PC-9 (cell line): ENCODE results near the gene GART. TPM values are rescaled to one million over a fixed set of nuclear protein-coding genes. Genes with fewer than 3 reads are reported as not detected.

Experiments used
- BruUV-seq: library from RNA; stranded (reverse); fragments of 400-500 nt; replicated peaks from 2 replicates; lab custom pipeline; 2021; lab: Mats Ljungman, UMichigan
- CTCF ChIA-PET: fragments of 300-600 bp; sonication (Branson Sonifier 250); formaldehyde crosslinking; loops from one replicate; lab custom pipeline; 2022; ENCODE audit warnings: antibody characterized with exemption; lab: Charles Lee
- POLR2A ChIA-PET: fragments of 300-600 bp; sonication (Branson Sonifier 250); formaldehyde crosslinking; loops from one replicate; lab custom pipeline; 2022; ENCODE audit warnings: antibody characterized with exemption; ENCODE audit not compliant: unreplicated experiment; lab: Charles Lee
- DNase-seq, 2 experiments: peaks; one replicate each; pipeline versions ENCODE4 v3.0.0 to v3.0.0-alpha.2; 2015 to 2022; ENCODE audit warnings: mixed read lengths in 1 of 2
- H2AFZ ChIP-seq: fragments of 200-600 bp; sonication (generic); 2 replicates; pipeline ENCODE4 v1.8.1; 2017; ENCODE audit warnings: antibody characterized with exemption
- H3F3A ChIP-seq: fragments of 200-600 bp; sonication (generic); 2 replicates; pipeline ENCODE4 v1.8.1; 2017; ENCODE audit warnings: antibody characterized with exemption, mild to moderate bottlenecking, low read depth; ENCODE audit not compliant: insufficient read depth
- H3K27ac ChIP-seq: fragments of 200-600 bp; sonication (generic); 2 replicates; pipeline ENCODE4 v1.6.1; 2016; ENCODE audit warnings: mixed run types
- H3K27me3 ChIP-seq: fragments of 200-600 bp; sonication (generic); 2 replicates; pipeline ENCODE4 v1.6.1; 2016; ENCODE audit warnings: low read depth, mixed run types; ENCODE audit not compliant: insufficient read depth
- H3K36me3 ChIP-seq: fragments of 200-600 bp; sonication (generic); 2 replicates; pipeline ENCODE4 v1.6.1; 2016; ENCODE audit warnings: low read depth, mixed run types
- H3K4me1 ChIP-seq: fragments of 200-600 bp; sonication (generic); replicated peaks from 2 replicates; pipeline ENCODE4 v1.6.1; 2016; ENCODE audit warnings: mixed run types; ENCODE audit not compliant: insufficient read depth
- H3K4me2 ChIP-seq: fragments of 200-600 bp; sonication (generic); 2 replicates; pipeline ENCODE4 v1.6.1; 2017; ENCODE audit warnings: mixed run types
- H3K4me3 ChIP-seq: fragments of 200-600 bp; sonication (generic); 2 replicates; pipeline ENCODE4 v1.6.1; 2016; ENCODE audit warnings: mixed run types
- H3K79me2 ChIP-seq: fragments of 200-600 bp; sonication (generic); 2 replicates; pipeline ENCODE4 v1.6.1; 2017; ENCODE audit warnings: low read depth, mixed run types
- H3K9me2 ChIP-seq: fragments of 200-600 bp; sonication (generic); 2 replicates; pipeline ENCODE4 v1.8.1; 2017; ENCODE audit warnings: mild to moderate bottlenecking; ENCODE audit not compliant: insufficient read depth
- H3K9me3 ChIP-seq: fragments of 200-600 bp; sonication (generic); 2 replicates; pipeline ENCODE4 v1.8.1; 2016; ENCODE audit warnings: low read depth; ENCODE audit not compliant: insufficient read depth
- H4K20me1 ChIP-seq: fragments of 200-600 bp; sonication (generic); 2 replicates; pipeline ENCODE4 v1.8.1; 2017; ENCODE audit not compliant: insufficient read depth
- CTCF ChIP-seq: fragments of 200-600 bp; sonication (generic); conservative IDR thresholded peaks from 2 replicates; pipeline ENCODE4 v1.6.1; 2017; ENCODE audit warnings: mixed run types, antibody characterized with exemption, mild to moderate bottlenecking, moderate library complexity
- EZH2 ChIP-seq: fragments of 200-600 bp; sonication (generic); IDR thresholded peaks from 2 replicates; pipeline ENCODE4 v1.8.0; 2017; ENCODE audit warnings: antibody characterized with exemption, low read depth
- intact Hi-C: fragments of 100-400 bp; cut with micrococcal nuclease; formaldehyde crosslinking; loops from one replicate; pipeline ENCODE4 v1.10.0; 2022; ENCODE audit not compliant: unreplicated experiment
- total RNA-seq: library from RNA; stranded (reverse); gene quantifications from 2 replicates; pipeline ENCODE4 v1.2.3, GENCODE V29; 2021

Gene GART
- total RNA-seq, 1 experiment from 2014 or later: 121 TPM

- H3K4me3 ChIP-seq: no peak overlapping the region
- H3K9me3 ChIP-seq: no peaks in the 10 kb centered on the region
- TF ChIP-seq CTCF (no peak), EZH2 (no peak)
- H3F3A ChIP-seq: no peaks in the 10 kb centered on the region; the same call in 1 of the 2 replicates
- no peaks in the 10 kb centered on the region for H3K4me1 ChIP-seq
- intact Hi-C loops: no loop called here
- CTCF ChIA-PET: no interaction called here
- no peaks in the 10 kb centered on the region for H4K20me1 ChIP-seq
- no peaks in the 10 kb centered on the region for H3K27me3 ChIP-seq
- no peaks in the 10 kb centered on the region for H3K79me2 ChIP-seq
- no peaks in the 10 kb centered on the region for H3K36me3 ChIP-seq
- no peak for DNase-seq
- H3K9me2 ChIP-seq: no peaks in the 10 kb centered on the region
- no peak overlapping the region for H2AFZ ChIP-seq
- H3K4me2 ChIP-seq: no peak overlapping the region
- no peak overlapping the region for H3K27ac ChIP-seq
- POLR2A ChIA-PET: no interaction called here
- no TSS peak for BruUV-seq
Measured at GRCh38 chr21:33487996-33488395, 53.9 kb downstream of the GART start.

- Histone ChIP-seq H3K4me1 (0 out of 2 replicates have a peak, but pooled peaks cover 4% of the 10 kb centered on the region), H4K20me1 (no peaks in the 10 kb centered on the region), H3K79me2 (no peaks in the 10 kb centered on the region), H3K27me3 (no peaks in the 10 kb centered on the region), H3K9me3 (no peaks in the 10 kb centered on the region), H3K4me3 (no peak overlapping the region), H3K36me3 (no peaks in the 10 kb centered on the region), H2AFZ (no peak overlapping the region), H3K27ac (no peak overlapping the region), H3F3A (peaks cover 5% of the 10 kb centered on the region), H3K4me2 (0 out of 2 replicates have a peak overlapping the region, but pooled peaks have one; percentile 74), H3K9me2 (no peaks in the 10 kb centered on the region)
- CTCF ChIA-PET: no interaction called here
- no TSS peak for BruUV-seq
- intact Hi-C loops: no loop called here
- no peak for DNase-seq
- POLR2A ChIA-PET: no interaction called here
- TF ChIP-seq EZH2 (no peak), CTCF (no peak)
Measured at GRCh38 chr21:33481314-33481943, 60.5 kb downstream of the GART start.

- H3K9me3 ChIP-seq: no peaks in the 10 kb centered on the region
- H2AFZ ChIP-seq: peak overlapping the region; percentile 96
- ChIA-PET POLR2A (interaction anchor here (0.5 to 1.5 kb wide), 3 partner anchors 11 to 908 kb away, joined by 5 to 22 read pairs (median 6); partner anchors contain the start of gene DNAJC28), CTCF (interaction anchor here (0.5 to 0.7 kb wide), 2 partner anchors 416 to 1075 kb away, joined by 4 to 10 read pairs; no protein-coding TSS in a partner anchor)
- H3K79me2 ChIP-seq: no peaks in the 10 kb centered on the region
- H3K9me2 ChIP-seq: no peaks in the 10 kb centered on the region
- H3K4me2 ChIP-seq: peak overlapping the region; percentile 74
- no peaks in the 10 kb centered on the region for H3K36me3 ChIP-seq
- peaks cover 5% of the 10 kb centered on the region for H3F3A ChIP-seq
- TSS peak; percentile 78 for BruUV-seq
- peak overlapping the region; percentile 86 for H3K4me3 ChIP-seq
- intact Hi-C loops: no loop called here
- H3K4me1 ChIP-seq: 0 out of 2 replicates have a peak, but pooled peaks cover 4% of the 10 kb centered on the region
- H4K20me1 ChIP-seq: no peaks in the 10 kb centered on the region
- no peaks in the 10 kb centered on the region for H3K27me3 ChIP-seq
- DNase-seq: no peak
- H3K27ac ChIP-seq: peak overlapping the region; percentile 43
- TF ChIP-seq CTCF (no peak), EZH2 (no peak)
Measured at GRCh38 chr21:33480481-33481103, 61.3 kb downstream of the GART start.
